ENCODE measurements around the gene GEMIN7.

GEMIN7 gene

DNA sequence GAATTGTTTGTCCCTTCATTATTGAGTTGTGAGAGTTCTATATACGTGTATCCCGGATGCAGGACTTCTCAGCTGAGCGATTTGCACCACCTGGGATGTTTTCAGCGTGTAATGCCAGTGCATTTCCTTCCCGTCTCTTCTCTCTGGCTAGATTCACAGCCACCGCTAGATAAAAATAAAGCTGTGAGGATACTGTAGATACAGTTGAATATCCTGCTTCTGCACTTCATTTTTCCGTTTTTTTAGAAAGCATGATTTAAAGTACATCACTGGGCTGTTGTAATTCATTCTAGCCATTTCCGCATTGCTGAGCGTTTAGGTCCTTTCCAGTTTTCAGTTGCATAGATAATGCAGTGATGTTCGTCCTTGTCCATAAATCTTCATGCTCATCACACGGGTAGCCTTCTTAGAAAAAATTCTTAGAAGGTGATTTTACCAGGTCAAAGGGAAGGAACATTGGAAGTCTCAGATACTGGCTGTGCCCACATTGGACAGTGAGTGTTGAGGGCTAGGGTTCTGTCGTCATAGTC, 28.6 kb downstream of the GEMIN7 start:
- Mint-ChIP-seq H3K27ac (no peak overlapping the region), H3K9me3 (no peaks in the 10 kb centered on the region), H3K27me3 (ENCODE audit: low read depth, poor library complexity) (no peaks in the 10 kb centered on the region), H3K36me3 (ENCODE audit: low read depth) (no peaks in the 10 kb centered on the region), H3K4me3 (no peak overlapping the region), H3K4me1 (peaks cover 24% of the 10 kb centered on the region)
- TF ChIP-seq, protein P1, sequence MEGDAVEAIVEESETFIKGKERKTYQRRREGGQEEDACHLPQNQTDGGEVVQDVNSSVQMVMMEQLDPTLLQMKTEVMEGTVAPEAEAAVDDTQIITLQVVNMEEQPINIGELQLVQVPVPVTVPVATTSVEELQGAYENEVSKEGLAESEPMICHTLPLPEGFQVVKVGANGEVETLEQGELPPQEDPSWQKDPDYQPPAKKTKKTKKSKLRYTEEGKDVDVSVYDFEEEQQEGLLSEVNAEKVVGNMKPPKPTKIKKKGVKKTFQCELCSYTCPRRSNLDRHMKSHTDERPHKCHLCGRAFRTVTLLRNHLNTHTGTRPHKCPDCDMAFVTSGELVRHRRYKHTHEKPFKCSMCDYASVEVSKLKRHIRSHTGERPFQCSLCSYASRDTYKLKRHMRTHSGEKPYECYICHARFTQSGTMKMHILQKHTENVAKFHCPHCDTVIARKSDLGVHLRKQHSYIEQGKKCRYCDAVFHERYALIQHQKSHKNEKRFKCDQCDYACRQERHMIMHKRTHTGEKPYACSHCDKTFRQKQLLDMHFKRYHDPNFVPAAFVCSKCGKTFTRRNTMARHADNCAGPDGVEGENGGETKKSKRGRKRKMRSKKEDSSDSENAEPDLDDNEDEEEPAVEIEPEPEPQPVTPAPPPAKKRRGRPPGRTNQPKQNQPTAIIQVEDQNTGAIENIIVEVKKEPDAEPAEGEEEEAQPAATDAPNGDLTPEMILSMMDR (IDR thresholded peaks at IDR 0.05): no peak
- DNase-seq: no peak

DNA sequence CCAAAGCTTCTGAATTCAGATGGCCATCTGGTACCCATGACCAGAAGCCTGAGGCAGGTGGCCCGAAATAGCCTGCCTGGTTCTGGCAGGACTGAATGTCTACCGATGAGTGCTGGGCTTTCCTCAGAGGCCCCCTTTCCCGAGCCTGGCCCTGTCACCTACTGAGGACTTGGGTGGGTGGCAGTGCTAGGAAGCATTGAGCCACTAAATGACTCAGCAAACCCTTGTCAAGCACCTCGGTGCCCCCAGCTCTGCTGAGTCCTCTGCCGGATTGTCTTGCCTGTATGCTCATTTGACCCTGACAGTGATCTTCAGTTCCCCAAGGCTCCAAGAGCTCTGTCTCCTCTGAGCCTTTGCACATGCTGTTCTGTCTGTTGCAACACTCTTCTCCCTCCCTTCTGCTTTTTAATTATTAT, 31.8 kb downstream of the GEMIN7 start:
- DNase-seq: no peak
- Mint-ChIP-seq H3K4me3 (no peak overlapping the region), H3K9me3 (no peaks in the 10 kb centered on the region), H3K4me1 (peaks cover 15% of the 10 kb centered on the region), H3K27me3 (ENCODE audit: low read depth, poor library complexity) (no peaks in the 10 kb centered on the region), H3K36me3 (ENCODE audit: low read depth) (no peaks in the 10 kb centered on the region), H3K27ac (no peak overlapping the region)
- TF ChIP-seq, protein P1 (IDR thresholded peaks at IDR 0.05): no peak

DNA sequence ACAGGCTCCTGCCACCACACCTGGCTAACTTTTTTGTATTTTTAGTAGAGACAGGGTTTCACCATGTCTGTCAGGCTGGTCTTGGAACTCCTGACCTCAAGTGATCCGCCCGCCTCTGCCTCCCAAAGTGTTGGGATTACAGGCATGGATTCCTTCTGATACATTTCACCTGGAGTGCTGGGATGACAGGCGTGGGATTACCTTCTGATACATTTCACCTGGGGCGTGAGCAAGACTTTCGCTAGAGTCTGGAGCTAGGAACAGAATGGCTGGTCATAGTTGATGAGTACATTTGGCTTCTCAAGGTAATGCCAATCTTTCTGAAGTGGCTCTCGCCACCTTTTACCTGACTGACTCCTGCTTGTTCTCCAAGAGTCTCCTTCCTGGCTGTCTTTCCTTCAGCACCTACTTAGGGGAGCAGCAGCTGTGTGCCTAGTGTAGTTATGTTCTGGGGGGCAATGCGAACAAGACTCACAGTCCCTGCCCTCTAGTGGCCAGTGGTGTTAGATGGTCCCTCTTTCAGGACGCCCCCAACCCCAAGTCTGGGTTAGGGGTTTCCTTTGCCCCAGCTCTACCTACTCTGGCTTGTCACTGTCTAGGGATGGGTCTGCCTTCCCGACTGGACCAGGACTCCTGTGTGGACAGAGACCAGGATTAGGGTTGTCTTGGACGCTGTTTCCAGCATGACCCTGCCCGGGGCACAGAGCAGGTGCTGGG, 33.2 kb downstream of the GEMIN7 start:
- H3K9me3 Mint-ChIP-seq: no peaks in the 10 kb centered on the region
- DNase-seq: no peak
- H3K36me3 Mint-ChIP-seq (ENCODE audit: low read depth): no peaks in the 10 kb centered on the region
- H3K4me1 Mint-ChIP-seq: peaks cover 27% of the 10 kb centered on the region
- no peak overlapping the region for H3K4me3 Mint-ChIP-seq
- H3K27ac Mint-ChIP-seq: no peak overlapping the region
- no peaks in the 10 kb centered on the region for H3K27me3 Mint-ChIP-seq (ENCODE audit: low read depth, poor library complexity)
- TF ChIP-seq, protein P1 (IDR thresholded peaks at IDR 0.05): no peak

DNA sequence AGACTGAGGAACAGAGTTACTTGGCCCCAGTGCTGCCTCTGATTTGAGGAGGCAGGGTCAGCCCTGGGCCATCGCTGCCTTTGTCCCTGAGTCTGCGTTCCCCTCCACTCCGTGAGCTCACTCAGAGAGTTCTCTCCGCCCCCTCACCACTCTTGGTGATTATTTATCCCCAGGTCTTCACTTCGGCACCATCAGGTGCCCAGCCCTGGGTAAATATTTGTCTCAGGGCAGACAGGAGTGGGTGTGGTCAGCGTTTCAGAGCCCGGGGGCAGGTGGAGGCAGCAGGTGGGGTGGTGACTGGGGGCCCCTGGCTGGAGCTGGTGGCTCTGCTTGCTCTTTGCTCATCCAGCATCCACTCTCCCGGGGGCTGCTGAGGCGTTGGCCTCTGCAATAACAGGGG, 34.6 kb downstream of the GEMIN7 start:
- TF ChIP-seq, protein P1 (IDR thresholded peaks at IDR 0.05): no peak
- Mint-ChIP-seq H3K9me3 (no peaks in the 10 kb centered on the region), H3K36me3 (ENCODE audit: low read depth) (no peaks in the 10 kb centered on the region), H3K4me1 (peaks cover 34% of the 10 kb centered on the region), H3K27ac (no peak overlapping the region), H3K27me3 (ENCODE audit: low read depth, poor library complexity) (no peaks in the 10 kb centered on the region), H3K4me3 (no peak overlapping the region)
- no peak for DNase-seq

DNA sequence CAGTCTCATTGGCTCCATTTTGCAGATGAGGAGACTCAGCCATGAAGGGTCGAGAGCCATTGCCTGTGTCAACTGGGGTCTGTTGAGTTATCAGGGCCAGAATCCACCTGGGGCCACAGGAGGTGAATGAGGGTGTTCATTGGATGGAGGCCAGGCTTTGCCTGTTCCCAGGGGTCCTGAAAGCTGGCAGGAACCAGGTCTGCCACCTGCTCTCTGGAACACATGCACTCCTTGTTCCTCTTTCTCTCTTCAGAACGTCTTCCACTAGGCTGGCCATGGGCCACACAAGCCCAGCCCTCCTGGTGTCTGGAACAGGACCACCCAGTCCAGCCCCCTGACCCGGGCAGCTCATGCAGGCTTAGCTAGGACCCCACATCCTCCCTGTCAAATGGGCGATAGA, 35.1 kb downstream of the GEMIN7 start:
- Mint-ChIP-seq H3K4me1 (peaks cover 34% of the 10 kb centered on the region), H3K36me3 (ENCODE audit: low read depth) (no peaks in the 10 kb centered on the region), H3K9me3 (no peaks in the 10 kb centered on the region), H3K27me3 (ENCODE audit: low read depth, poor library complexity) (no peaks in the 10 kb centered on the region), H3K27ac (no peak overlapping the region), H3K4me3 (no peak overlapping the region)
- DNase-seq: no peak
- TF ChIP-seq, protein P1 (IDR thresholded peaks at IDR 0.05): no peak

Measured in nephron progenitor cell (in vitro differentiated cells).